MM.1S (cell line): Measurements from ENCODE around the gene PITX3.

Source experiments
- EZH2 ChIP-seq: fragments of 300-600 bp; sonication (generic); optimal IDR thresholded peaks from 2 replicates; pipeline ENCODE3; 2017; ENCODE audit warnings: low read depth, mild to moderate bottlenecking, antibody characterized with exemption, low read length, mixed read lengths
- EZH2phosphoT487 ChIP-seq: fragments of 300-600 bp; sonication (generic); IDR thresholded peaks from 2 replicates; pipeline ENCODE4 v1.6.1; 2018; ENCODE audit warnings: antibody characterized with exemption, low read length
- TF ChIP-seq, protein P1 (sequence below): fragments of 300-600 bp; sonication (generic); IDR thresholded peaks from 2 replicates; pipeline ENCODE4 v1.5.1; 2016; ENCODE audit warnings: antibody characterized with exemption, low read length, mixed read lengths

- TF ChIP-seq, protein P1, sequence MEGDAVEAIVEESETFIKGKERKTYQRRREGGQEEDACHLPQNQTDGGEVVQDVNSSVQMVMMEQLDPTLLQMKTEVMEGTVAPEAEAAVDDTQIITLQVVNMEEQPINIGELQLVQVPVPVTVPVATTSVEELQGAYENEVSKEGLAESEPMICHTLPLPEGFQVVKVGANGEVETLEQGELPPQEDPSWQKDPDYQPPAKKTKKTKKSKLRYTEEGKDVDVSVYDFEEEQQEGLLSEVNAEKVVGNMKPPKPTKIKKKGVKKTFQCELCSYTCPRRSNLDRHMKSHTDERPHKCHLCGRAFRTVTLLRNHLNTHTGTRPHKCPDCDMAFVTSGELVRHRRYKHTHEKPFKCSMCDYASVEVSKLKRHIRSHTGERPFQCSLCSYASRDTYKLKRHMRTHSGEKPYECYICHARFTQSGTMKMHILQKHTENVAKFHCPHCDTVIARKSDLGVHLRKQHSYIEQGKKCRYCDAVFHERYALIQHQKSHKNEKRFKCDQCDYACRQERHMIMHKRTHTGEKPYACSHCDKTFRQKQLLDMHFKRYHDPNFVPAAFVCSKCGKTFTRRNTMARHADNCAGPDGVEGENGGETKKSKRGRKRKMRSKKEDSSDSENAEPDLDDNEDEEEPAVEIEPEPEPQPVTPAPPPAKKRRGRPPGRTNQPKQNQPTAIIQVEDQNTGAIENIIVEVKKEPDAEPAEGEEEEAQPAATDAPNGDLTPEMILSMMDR = no peak
- no peak for TF ChIP-seq EZH2phosphoT487
- TF ChIP-seq EZH2 = no peak
These were observed 7.3 kb downstream of the PITX3 start for GRCh38 chr10:102233997-102234396.
